B cell (primary cell): ENCODE results near the gene EARS2. TPM values are rescaled to one million over a fixed set of nuclear protein-coding genes. Genes with fewer than 3 reads are reported as not detected.

Source experiments
- ATAC-seq: fragments of 200-7000 bp; cut with Tn5 transposase; one replicate; pipeline ENCODE4 v1.10.0; 2021; ENCODE audit warnings: low read depth, mild to moderate bottlenecking, moderate number of reproducible peaks, moderate library complexity
- CTCF ChIA-PET: fragments of 350-600 bp; sonication (Branson Sonifier 250); formaldehyde crosslinking; loops from one replicate; lab custom pipeline; 2021; ENCODE audit warnings: antibody characterized with exemption, inconsistent platforms; lab: Charles Lee
- POLR2A ChIA-PET: fragments of 350-600 bp; sonication (Branson Sonifier 250); formaldehyde crosslinking; loops from one replicate; lab custom pipeline; 2021; ENCODE audit warnings: antibody characterized with exemption; lab: Charles Lee
- DNase-seq: peaks from one replicate; pipeline ENCODE4 v3.0.0; 2013
- H2AFZ ChIP-seq: 2 replicates; pipeline ENCODE4 v1.6.1; 2012; ENCODE audit warnings: mild to moderate bottlenecking, low read depth, low read length; ENCODE audit not compliant: insufficient read depth, poor library complexity, severe bottlenecking
- H3K27ac ChIP-seq, 2 donors: 1 replicate in 1 of 2; 2 replicates in 1 of 2; pipeline ENCODE4 v1.5.1; 2012 to 2013; ENCODE audit warnings: low read length in 2 of 2, mild to moderate bottlenecking in 2 of 2, moderate library complexity in 1 of 2
- H3K27me3 ChIP-seq, 4 experiments: fragments of 200-600 bp in 1 of 4; sonication (generic) in 1 of 4; replicated peaks in 1 of 4; 1 replicate in 2 of 4; 2 replicates in 2 of 4; pipeline versions ENCODE4 v1.6.1 to v1.7.0; 2013 to 2016; ENCODE audit warnings: low read length in 3 of 4, mild to moderate bottlenecking in 2 of 4, mixed read lengths in 1 of 4, moderate library complexity in 1 of 4; ENCODE audit not compliant: insufficient read depth in 4 of 4, control insufficient read depth in 3 of 4; ENCODE audit errors: control extremely low read depth in 1 of 4
- H3K36me3 ChIP-seq, 2 experiments: replicated peaks in 1 of 2; 1 replicate in 1 of 2; 2 replicates in 1 of 2; pipeline versions ENCODE4 v1.6.1 to v1.7.1; 2013; ENCODE audit warnings: low read length in 1 of 2; ENCODE audit not compliant: insufficient read depth in 2 of 2, control insufficient read depth in 1 of 2; ENCODE audit errors: control extremely low read depth in 1 of 2, extremely low read depth in 1 of 2
- H3K4me1 ChIP-seq, 2 donors: fragments of 200-600 bp in 1 of 2; sonication (generic) in 1 of 2; 1 replicate in 1 of 2; 2 replicates in 1 of 2; pipeline versions ENCODE4 v1.5.1 to v1.6.1; 2013 to 2017; ENCODE audit warnings: low read length in 2 of 2; ENCODE audit not compliant: control insufficient read depth in 2 of 2, insufficient read depth in 2 of 2
- H3K4me2 ChIP-seq: replicated peaks from 2 replicates; pipeline ENCODE3; 2012; ENCODE audit warnings: mild to moderate bottlenecking, low read depth, low read length; ENCODE audit not compliant: poor library complexity, severe bottlenecking
- H3K4me3 ChIP-seq, 5 experiments: fragments of 200-600 bp in 1 of 5; sonication (generic) in 1 of 5; 1 replicate in 3 of 5; 2 replicates in 2 of 5; pipeline versions ENCODE4 v1.5.1 to v1.7.0; 2011 to 2016; ENCODE audit warnings: low read length in 4 of 5, mild to moderate bottlenecking in 4 of 5, low read depth in 2 of 5, control low read depth in 1 of 5, moderate library complexity in 1 of 5; ENCODE audit not compliant: insufficient read depth in 1 of 5; ENCODE audit errors: control extremely low read depth in 1 of 5, extremely low read depth in 1 of 5
- H3K79me2 ChIP-seq: fragments of 200-600 bp; sonication (generic); one replicate; pipeline ENCODE4 v1.6.0; 2016; ENCODE audit warnings: low read length; ENCODE audit not compliant: control insufficient read depth, insufficient read depth
- H3K9ac ChIP-seq: fragments of 200-600 bp; sonication (generic); 2 replicates; pipeline ENCODE4 v1.6.1; 2017; ENCODE audit warnings: mild to moderate bottlenecking, low read length, moderate library complexity
- H3K9me3 ChIP-seq, 3 donors: one replicate each; pipeline versions ENCODE4 v1.6.1 to v1.7.1; 2013; ENCODE audit warnings: low read length in 2 of 3; ENCODE audit not compliant: control insufficient read depth in 2 of 3, insufficient read depth in 1 of 3; ENCODE audit errors: control extremely low read depth in 1 of 3
- H4K20me1 ChIP-seq: 2 replicates; pipeline ENCODE4 v1.6.0; 2012; ENCODE audit warnings: mild to moderate bottlenecking, low read length; ENCODE audit not compliant: insufficient read depth, control insufficient read depth, poor library complexity, severe bottlenecking
- H3K27ac Mint-ChIP-seq: one replicate; pipeline ENCODE4 v1.8.0; 2021; ENCODE audit warnings: mixed read lengths
- H3K27me3 Mint-ChIP-seq: one replicate; pipeline ENCODE4 v1.8.0; 2021; ENCODE audit warnings: mixed read lengths
- H3K4me1 Mint-ChIP-seq: one replicate; pipeline ENCODE4 v1.8.0; 2021; ENCODE audit warnings: mixed read lengths
- H3K4me3 Mint-ChIP-seq: one replicate; pipeline ENCODE4 v1.8.0; 2021; ENCODE audit warnings: mixed read lengths
- H3K9me3 Mint-ChIP-seq: one replicate; pipeline ENCODE4 v1.8.0; 2022; ENCODE audit warnings: mixed read lengths; ENCODE audit not compliant: insufficient read depth
- EZH2 ChIP-seq: IDR thresholded peaks from 2 replicates; pipeline ENCODE4 v1.6.1; 2012; ENCODE audit warnings: borderline replicate concordance, low read depth, mild to moderate bottlenecking, moderate library complexity, low read length; ENCODE audit not compliant: insufficient read depth, poor library complexity, severe bottlenecking
- WGBS: methylation state at CpG from one replicate; pipeline ENCODE4 v1.1.5; 2013; ENCODE audit warnings: missing lambda C conversion rate; ENCODE audit not compliant: insufficient coverage; 5-methylcytosine and 5-hydroxymethylcytosine counted together
- intact Hi-C: fragments of 100-400 bp; cut with micrococcal nuclease; formaldehyde crosslinking; loops from one replicate; pipeline ENCODE4 v1.10.0; 2022
- polyA plus RNA-seq: library from polyadenylated mRNA; depleted of rRNA; stranded (reverse); fragments of >200 nt; gene quantifications from 2 replicates; pipeline ENCODE4 v1.2.3, GENCODE V29; 2012
- total RNA-seq, 2 donors: library from RNA; stranded (reverse); fragments of 120-200 nt in 1 of 2; gene quantifications; 1 replicate in 1 of 2; 2 replicates in 1 of 2; pipeline versions ENCODE4 v1.2.3 to v1.2.4, GENCODE V29; 2013 to 2022
- TF ChIP-seq, protein P1 (sequence below): fragments of 200-600 bp; IDR thresholded peaks from one replicate; pipeline ENCODE4 v1.8.0; 2022; ENCODE audit warnings: antibody characterized with exemption, mild to moderate bottlenecking

The EARS2 gene
- total and polyA plus RNA-seq, 2 donors (not counting 1 experiment from before 2014, with no cell fraction given), result 14.6 to 15.1 TPM

DNA sequence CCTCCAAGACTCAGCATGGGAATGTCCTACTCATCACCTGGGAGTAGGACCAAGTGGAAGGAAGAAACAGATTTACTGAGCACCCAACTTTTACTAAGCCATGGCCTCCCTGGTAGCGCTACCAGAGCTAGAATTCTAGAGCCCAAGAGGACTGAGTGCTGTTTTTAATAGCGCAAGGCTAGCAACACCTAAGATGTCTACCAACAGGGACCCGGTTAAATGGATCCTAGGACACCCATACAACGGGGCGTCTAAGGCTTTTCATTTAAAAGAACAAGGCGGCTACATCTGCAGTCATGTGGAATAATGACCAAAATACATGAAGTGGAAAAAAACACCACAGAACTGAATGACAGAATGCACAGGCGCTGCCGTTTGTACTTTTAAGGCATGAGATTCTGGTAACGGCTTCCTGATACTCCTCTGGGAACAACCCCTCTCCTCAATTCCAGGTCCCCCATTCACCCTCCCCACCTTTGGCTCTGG is 51.9 kb downstream of the EARS2 start:
- peaks cover 0 to 41% of the 10 kb centered on the region in 2 experiments for H3K36me3 ChIP-seq
- CTCF ChIA-PET, result interaction anchor here (0.7 to 2.8 kb wide), 13 partner anchors 10 to 566 kb away, joined by 3 to 22 read pairs (median 4); partner anchors contain the start of genes EARS2 and UBFD1
- WGBS, result 43% methylated on average over 7 of the region's 9 CpGs
- Mint-ChIP-seq H3K27me3 (no peaks in the 10 kb centered on the region), H3K27ac (peak overlapping the region; percentile 90), H3K4me3 (peak overlapping the region; percentile 94), H3K9me3 (no peaks in the 10 kb centered on the region), H3K4me1 (peaks cover 81% of the 10 kb centered on the region)
- H3K27me3 ChIP-seq, result no peaks in the 10 kb centered on the region
- H3K79me2 ChIP-seq, result peaks cover 99% of the 10 kb centered on the region
- peak overlapping the region; percentile 92 for H3K4me2 ChIP-seq
- TF ChIP-seq, protein P1, sequence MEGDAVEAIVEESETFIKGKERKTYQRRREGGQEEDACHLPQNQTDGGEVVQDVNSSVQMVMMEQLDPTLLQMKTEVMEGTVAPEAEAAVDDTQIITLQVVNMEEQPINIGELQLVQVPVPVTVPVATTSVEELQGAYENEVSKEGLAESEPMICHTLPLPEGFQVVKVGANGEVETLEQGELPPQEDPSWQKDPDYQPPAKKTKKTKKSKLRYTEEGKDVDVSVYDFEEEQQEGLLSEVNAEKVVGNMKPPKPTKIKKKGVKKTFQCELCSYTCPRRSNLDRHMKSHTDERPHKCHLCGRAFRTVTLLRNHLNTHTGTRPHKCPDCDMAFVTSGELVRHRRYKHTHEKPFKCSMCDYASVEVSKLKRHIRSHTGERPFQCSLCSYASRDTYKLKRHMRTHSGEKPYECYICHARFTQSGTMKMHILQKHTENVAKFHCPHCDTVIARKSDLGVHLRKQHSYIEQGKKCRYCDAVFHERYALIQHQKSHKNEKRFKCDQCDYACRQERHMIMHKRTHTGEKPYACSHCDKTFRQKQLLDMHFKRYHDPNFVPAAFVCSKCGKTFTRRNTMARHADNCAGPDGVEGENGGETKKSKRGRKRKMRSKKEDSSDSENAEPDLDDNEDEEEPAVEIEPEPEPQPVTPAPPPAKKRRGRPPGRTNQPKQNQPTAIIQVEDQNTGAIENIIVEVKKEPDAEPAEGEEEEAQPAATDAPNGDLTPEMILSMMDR, result no peak
- no peak for TF ChIP-seq EZH2
- no peaks in the 10 kb centered on the region for H3K9me3 ChIP-seq
- peak overlapping the region; percentile 57 for H3K9ac ChIP-seq
- peak overlapping the region; percentile 86 to 91 for H3K27ac ChIP-seq
- peaks cover 79 to 88% of the 10 kb centered on the region in 2 donors for H3K4me1 ChIP-seq
- POLR2A ChIA-PET, result interaction anchor here (1.3 to 4.9 kb wide), 3 partner anchors 12 to 52 kb away, joined by 6 to 39 read pairs (median 12); partner anchors contain the start of gene UBFD1
- H3K4me3 ChIP-seq, result peak overlapping the region in 3 of 5 experiments; percentile 64 to 91 (median 91)
- peaks cover 85% of the 10 kb centered on the region for H4K20me1 ChIP-seq
- intact Hi-C loops, result loop anchor here (2.0 kb wide), 1 partner anchor 52 kb away; the partner anchor contains the start of gene COG7
- ATAC-seq (no peak), DNase-seq (peak; percentile 47)
- no peak overlapping the region for H2AFZ ChIP-seq
